ENCODE data around the gene TMPRSS4. TPM values are rescaled to one million over a fixed set of nuclear protein-coding genes. Genes with fewer than 3 reads are reported as not detected.

Gene TMPRSS4
- total RNA-seq, 2 donors from 2014 or later: 6.5 TPM; not detected in 1

DNA sequence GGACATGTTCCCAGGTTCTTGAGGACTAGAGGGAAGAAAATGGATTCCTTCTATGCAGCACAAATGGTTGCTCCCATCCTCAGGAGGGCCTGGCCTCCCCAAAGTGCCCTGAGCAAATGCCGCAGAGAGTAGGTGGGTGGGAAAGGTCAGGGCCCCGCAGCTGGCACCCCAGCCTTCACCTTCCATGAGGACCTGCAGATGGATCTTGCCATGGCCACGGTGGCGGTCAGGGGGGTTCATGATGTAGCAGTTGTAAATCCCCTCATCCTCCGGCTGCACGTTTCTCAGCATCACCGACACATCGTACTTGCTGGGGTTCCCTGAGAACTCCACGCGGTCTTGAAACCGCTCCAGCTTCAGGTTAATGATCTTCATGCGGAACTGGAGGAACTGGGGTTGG lies 91.0 kb downstream of the TMPRSS4 start:
- 76 to 77% methylated on average over 11 to 12 of the region's 12 CpGs for WGBS, 2 donors
- no peaks in the 10 kb centered on the region for H3K27me3 ChIP-seq
- peaks cover 7% of the 10 kb centered on the region for H3K4me1 ChIP-seq
- no peak overlapping the region for H3K27ac ChIP-seq
- no peak overlapping the region for H3K4me3 ChIP-seq
- DNase-seq (no peak), ATAC-seq (no peak)
- intact Hi-C loops (cut with DNase I): no loop called here
- H3K9me3 ChIP-seq: no peaks in the 10 kb centered on the region
- H3K36me3 ChIP-seq (replicated peaks in 1 of 2; ENCODE audit: insufficient read depth in 1 of 2, low read depth in 2 of 2): no peaks in the 10 kb centered on the region
- no peak for TF ChIP-seq POLR2A (IDR thresholded peaks at IDR 0.05)
- TF ChIP-seq CTCF (IDR thresholded peaks at IDR 0.05): no peak

DNA sequence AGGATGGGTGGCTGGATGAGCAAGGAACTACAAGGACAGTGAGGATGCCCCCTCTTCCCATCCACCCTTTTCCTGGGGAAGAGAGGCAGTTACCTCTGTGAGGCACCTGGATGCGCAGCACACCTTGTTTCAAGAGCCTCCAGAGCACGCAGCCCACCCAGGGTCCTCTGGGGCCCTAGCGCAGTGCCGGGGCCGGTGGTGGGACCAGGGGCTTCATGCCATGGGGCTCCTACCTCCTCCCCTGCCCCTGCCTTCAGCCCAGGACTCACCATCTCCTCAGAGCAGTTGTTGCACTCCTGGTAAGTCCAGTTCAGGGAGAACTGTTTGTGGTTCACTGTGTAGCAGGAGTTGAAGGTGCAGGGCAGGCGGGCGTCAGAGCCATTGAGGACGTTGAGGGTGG lies 91.4 kb downstream of the TMPRSS4 start:
- DNase-seq (no peak), ATAC-seq (no peak)
- Histone ChIP-seq H3K36me3 (replicated peaks in 1 of 2; ENCODE audit: insufficient read depth in 1 of 2, low read depth in 2 of 2) (no peaks in the 10 kb centered on the region), H3K4me1 (peaks cover 7% of the 10 kb centered on the region), H3K27ac (no peak overlapping the region), H3K4me3 (no peak overlapping the region), H3K27me3 (no peaks in the 10 kb centered on the region), H3K9me3 (no peaks in the 10 kb centered on the region)
- WGBS, 2 donors: 50 to 69% methylated on average over 3 to 8 of the region's 8 CpGs
- TF ChIP-seq POLR2A (IDR thresholded peaks at IDR 0.05) (no peak), CTCF (IDR thresholded peaks at IDR 0.05) (no peak)
- intact Hi-C loops (cut with DNase I): no loop called here

GRCh38 chr11:118168751-118169150 lies 91.9 kb downstream of the TMPRSS4 start:
- intact Hi-C loops (cut with DNase I): no loop called here
- WGBS, 2 donors: 75% methylated on average over 3 of the region's 3 CpGs; no CpG with 5 or more reads in 1 of the 2 donors
- no peak for DNase-seq
- H3K27me3 ChIP-seq: no peaks in the 10 kb centered on the region
- TF ChIP-seq POLR2A (IDR thresholded peaks at IDR 0.05) (no peak), CTCF (IDR thresholded peaks at IDR 0.05) (no peak)
- no peak for ATAC-seq
- no peak overlapping the region for H3K27ac ChIP-seq
- H3K9me3 ChIP-seq: no peaks in the 10 kb centered on the region
- H3K4me3 ChIP-seq: no peak overlapping the region
- H3K4me1 ChIP-seq: peaks cover 7% of the 10 kb centered on the region
- H3K36me3 ChIP-seq (replicated peaks in 1 of 2; ENCODE audit: insufficient read depth in 1 of 2, low read depth in 2 of 2): no peaks in the 10 kb centered on the region

DNA sequence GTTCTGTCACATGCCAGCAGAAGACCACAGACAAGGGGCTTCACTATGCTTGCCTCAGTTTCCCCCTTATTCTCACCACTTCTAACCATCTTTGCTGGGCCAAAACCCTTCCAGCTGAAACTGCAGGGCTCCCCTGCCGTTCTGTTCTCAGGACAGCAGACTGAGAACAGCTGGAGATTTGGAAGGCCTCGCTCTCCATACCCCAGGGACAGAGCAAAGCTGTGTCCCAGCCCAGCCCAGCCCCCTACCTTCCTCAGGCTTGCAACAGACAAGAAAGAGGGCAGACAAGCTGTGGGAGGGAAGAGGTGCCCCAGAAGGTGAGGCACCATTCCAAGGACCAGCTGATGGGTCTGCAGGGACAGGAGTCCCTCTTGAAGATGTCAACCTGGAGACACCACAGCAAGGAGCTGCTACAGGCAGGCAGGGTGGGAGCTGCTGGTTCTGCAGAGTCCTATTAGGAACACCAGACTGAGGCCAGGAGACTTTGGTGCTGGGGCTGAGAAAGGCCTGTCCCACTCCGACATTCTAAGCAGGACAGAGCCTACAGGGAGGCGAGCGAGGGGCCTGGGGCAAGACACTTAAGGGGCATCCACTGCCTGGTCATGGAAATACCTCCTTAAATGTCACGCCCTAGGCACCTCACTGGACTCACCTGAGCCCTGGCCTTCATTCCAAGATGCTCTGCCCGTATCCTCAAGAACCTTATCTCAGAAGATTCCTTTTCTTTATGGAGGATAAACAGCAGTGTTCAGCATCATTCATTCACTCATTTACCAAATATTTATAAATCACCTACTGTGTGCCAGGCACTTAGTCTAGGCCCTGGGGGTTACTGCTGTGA lies 92.6 kb downstream of the TMPRSS4 start:
- no peak overlapping the region for H3K4me3 ChIP-seq
- whole genome bisulfite sequencing, 2 donors: 68 to 85% methylated on average over 7 of the region's 7 CpGs

More for the DNA sequence above, 92.6 kb downstream of the TMPRSS4 start:
- Histone ChIP-seq H3K36me3 (replicated peaks in 1 of 2; ENCODE audit: insufficient read depth in 1 of 2, low read depth in 2 of 2) (no peaks in the 10 kb centered on the region), H3K4me1 (peaks cover 7% of the 10 kb centered on the region), H3K9me3 (no peaks in the 10 kb centered on the region), H3K27me3 (no peaks in the 10 kb centered on the region), H3K27ac (no peak overlapping the region)
- no peak for ATAC-seq
- intact Hi-C loops (cut with DNase I): no loop called here
- TF ChIP-seq CTCF (IDR thresholded peaks at IDR 0.05) (no peak), POLR2A (IDR thresholded peaks at IDR 0.05) (no peak)
- DNase-seq: no peak

Data from body of pancreas (tissue), 4 donors.